A673 (cell line): ENCODE results near the gene VSIG2.

Experiments
- CTCF ChIP-seq: fragments of 300-800, 200-600 bp; sonication (generic); conservative IDR thresholded peaks from 2 replicates; pipeline ENCODE4 v1.5.1; 2017; ENCODE audit warnings: low read depth, mild to moderate bottlenecking, antibody characterized with exemption, low read length, moderate library complexity, mixed read lengths
- EZH2 ChIP-seq: fragments of 200-600 bp; sonication (generic); IDR thresholded peaks from 2 replicates; pipeline ENCODE4 v1.6.1; 2017; ENCODE audit warnings: borderline replicate concordance, low read depth, mild to moderate bottlenecking, mixed read lengths, antibody characterized with exemption, low read length; ENCODE audit not compliant: poor library complexity, severe bottlenecking

- TF ChIP-seq EZH2 (no peak), CTCF (no peak)
These were observed 2.3 kb upstream of the VSIG2 start for GRCh38 chr11:124754309-124754708.
